Activated CD4-positive, alpha-beta memory T cell treated with anti-CD3 and anti-CD28 coated beads for 36 hours (primary cell): ENCODE data around the gene LMBRD2. TPM values are rescaled to one million over a fixed set of nuclear protein-coding genes. Genes with fewer than 3 reads are reported as not detected.

Experiments used
- CTCF ChIA-PET: fragments of 350-600 bp; sonication (Branson Sonifier 250); formaldehyde crosslinking; loops from one replicate; lab custom pipeline; 2021; ENCODE audit warnings: antibody characterized with exemption, inconsistent platforms; lab: Charles Lee
- POLR2A ChIA-PET: fragments of 350-600 bp; sonication (Branson Sonifier 250); formaldehyde crosslinking; loops from one replicate; lab custom pipeline; 2021; ENCODE audit warnings: antibody characterized with exemption; lab: Charles Lee
- DNase-seq: peaks from one replicate; pipeline ENCODE4 v3.0.0-alpha.2; 2020
- H3K27ac Mint-ChIP-seq: one replicate; pipeline ENCODE4 v1.8.0; 2021; ENCODE audit warnings: mixed read lengths
- H3K27me3 Mint-ChIP-seq: one replicate; pipeline ENCODE4 v1.8.0; 2021; ENCODE audit warnings: mixed read lengths
- H3K36me3 Mint-ChIP-seq: one replicate; pipeline ENCODE4 v1.8.0; 2021; ENCODE audit warnings: mixed read lengths
- H3K4me1 Mint-ChIP-seq: one replicate; pipeline ENCODE4 v1.8.0; 2021; ENCODE audit warnings: low read depth, mixed read lengths
- H3K4me3 Mint-ChIP-seq: one replicate; pipeline ENCODE4 v1.8.0; 2021; ENCODE audit warnings: mild to moderate bottlenecking, mixed read lengths
- H3K9me3 Mint-ChIP-seq: one replicate; pipeline ENCODE4 v1.8.0; 2021; ENCODE audit warnings: mixed read lengths
- intact Hi-C: fragments of 100-400 bp; cut with micrococcal nuclease; formaldehyde crosslinking; loops from one replicate; pipeline ENCODE4 v1.15.1; 2023
- total RNA-seq, 2 experiments: library from RNA; stranded (reverse); gene quantifications; one replicate each; pipeline ENCODE4 v1.2.3, GENCODE V29; 2021

The LMBRD2 gene
- total RNA-seq, 2 experiments from 2014 or later, result 8.1 to 10.0 TPM

- Mint-ChIP-seq H3K27ac (no peak overlapping the region), H3K27me3 (no peaks in the 10 kb centered on the region), H3K9me3 (no peaks in the 10 kb centered on the region), H3K36me3 (peaks cover 76% of the 10 kb centered on the region), H3K4me1 (peaks cover 48% of the 10 kb centered on the region), H3K4me3 (no peak overlapping the region)
- ChIA-PET POLR2A (no interaction called here), CTCF (interaction anchor here (0.5 kb wide), 1 partner anchor 532 kb away, joined by 3 read pairs; no protein-coding TSS in a partner anchor)
- intact Hi-C loops, result loop anchor here (10.0 kb wide), 2 partner anchors 303 to 537 kb away; partner anchors contain the start of gene IL7R
- DNase-seq, result no peak
These were observed 6.5 kb upstream of the LMBRD2 start for GRCh38 chr5:36158144-36158543.

DNA sequence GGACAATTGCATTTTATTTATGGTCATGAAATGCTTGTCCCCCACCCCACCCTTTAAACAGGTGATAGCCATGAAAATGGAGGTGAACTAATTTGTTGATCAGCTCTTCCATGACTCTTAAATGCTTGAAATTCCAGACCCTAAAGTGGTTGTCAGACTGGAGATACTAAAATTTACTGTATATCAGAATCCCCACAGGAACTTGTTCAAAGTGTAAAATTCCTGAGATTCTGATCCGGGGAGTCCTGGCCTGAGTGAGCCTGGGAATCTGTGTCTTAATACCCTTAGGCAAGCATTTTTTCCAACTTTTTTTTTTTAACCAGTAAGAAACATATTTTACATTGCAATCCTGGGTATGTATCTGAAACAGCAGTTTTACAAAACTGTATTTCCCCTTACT lies 4.9 kb upstream of the LMBRD2 start:
- intact Hi-C loops, result loop anchor here (10.0 kb wide), 2 partner anchors 302 to 538 kb away; partner anchors contain the start of gene IL7R
- CTCF ChIA-PET, result interaction anchor here (1.1 kb wide), 1 partner anchor 78 kb away, joined by 4 read pairs; no protein-coding TSS in a partner anchor
- peaks cover 48% of the 10 kb centered on the region for H3K4me1 Mint-ChIP-seq
- POLR2A ChIA-PET, result no interaction called here
- no peak overlapping the region for H3K4me3 Mint-ChIP-seq
- DNase-seq, result no peak
- H3K36me3 Mint-ChIP-seq, result peaks cover 70% of the 10 kb centered on the region
- no peak overlapping the region for H3K27ac Mint-ChIP-seq
- no peaks in the 10 kb centered on the region for H3K9me3 Mint-ChIP-seq
- H3K27me3 Mint-ChIP-seq, result no peaks in the 10 kb centered on the region

DNA sequence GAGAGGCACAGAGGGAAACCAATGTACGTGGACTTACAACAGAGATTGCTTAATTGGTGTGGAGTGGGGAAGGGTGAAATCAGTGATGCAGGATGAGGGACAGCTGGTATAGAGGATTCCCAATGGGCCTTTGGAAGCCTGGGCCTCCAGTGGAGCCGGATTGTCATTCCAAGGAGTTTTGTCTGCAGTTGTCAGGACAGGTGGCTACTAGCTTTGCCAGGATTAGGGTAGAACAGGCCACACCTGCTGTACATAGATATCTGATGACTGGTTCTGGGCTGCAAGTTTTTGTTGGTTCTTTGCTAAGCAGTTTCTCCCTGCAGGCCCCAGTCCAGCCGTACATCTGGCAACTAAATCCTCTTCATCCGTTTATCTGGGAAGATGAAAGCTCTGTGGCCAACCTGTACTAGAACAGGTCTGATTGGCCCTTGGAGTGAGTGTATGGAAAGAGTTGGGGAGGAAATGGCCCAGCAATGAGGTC lies 4.5 kb upstream of the LMBRD2 start:
- no peak overlapping the region for H3K27ac Mint-ChIP-seq
- POLR2A ChIA-PET, result interaction anchor here (0.7 kb wide), 1 partner anchor 719 kb away, joined by 3 read pairs; no protein-coding TSS in a partner anchor
- CTCF ChIA-PET, result interaction anchor here (1.1 kb wide), 1 partner anchor 77 kb away, joined by 4 read pairs; no protein-coding TSS in a partner anchor

DNA sequence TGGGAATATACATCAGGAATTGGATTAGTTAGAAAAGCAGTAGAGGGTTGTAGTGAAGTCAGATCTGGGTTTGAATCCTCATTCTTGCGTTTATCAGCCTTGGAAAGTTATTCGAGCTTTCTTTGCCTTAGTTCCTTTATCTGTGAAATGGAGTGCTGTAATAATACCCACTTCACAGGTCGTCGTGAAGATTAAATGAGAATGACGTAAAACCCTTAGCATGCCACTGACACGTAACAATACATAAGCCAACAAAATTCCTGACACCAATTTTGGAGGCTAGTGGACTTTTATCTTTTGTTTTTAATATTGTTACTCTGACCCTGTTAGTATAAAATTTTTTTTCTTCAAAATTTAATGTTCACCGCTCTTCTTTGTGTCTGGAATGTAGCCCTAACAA lies 3.6 kb upstream of the LMBRD2 start:
- POLR2A ChIA-PET, result no interaction called here
- Mint-ChIP-seq H3K27ac (no peak overlapping the region), H3K9me3 (no peaks in the 10 kb centered on the region), H3K4me3 (no peak overlapping the region), H3K27me3 (no peaks in the 10 kb centered on the region), H3K4me1 (peaks cover 48% of the 10 kb centered on the region), H3K36me3 (peaks cover 65% of the 10 kb centered on the region)
- CTCF ChIA-PET, result no interaction called here
- intact Hi-C loops, result loop anchor here (10.0 kb wide), 2 partner anchors 300 to 540 kb away; partner anchors contain the start of gene IL7R
- DNase-seq, result no peak

More for the DNA sequence above, 4.5 kb upstream of the LMBRD2 start:
- H3K9me3 Mint-ChIP-seq, result no peaks in the 10 kb centered on the region
- DNase-seq, result no peak
- H3K27me3 Mint-ChIP-seq, result no peaks in the 10 kb centered on the region
- no peak overlapping the region for H3K4me3 Mint-ChIP-seq
- peaks cover 66% of the 10 kb centered on the region for H3K36me3 Mint-ChIP-seq
- peaks cover 44% of the 10 kb centered on the region for H3K4me1 Mint-ChIP-seq
- intact Hi-C loops, result loop anchor here (10.0 kb wide), 2 partner anchors 301 to 539 kb away; partner anchors contain the start of gene IL7R

GRCh38 chr5:36153726-36154125 lies 2.0 kb upstream of the LMBRD2 start:
- intact Hi-C loops, result loop anchor here (5.0 to 10.0 kb wide), 3 partner anchors 299 to 541 kb away; partner anchors contain the start of genes IL7R and SLC1A3

DNA sequence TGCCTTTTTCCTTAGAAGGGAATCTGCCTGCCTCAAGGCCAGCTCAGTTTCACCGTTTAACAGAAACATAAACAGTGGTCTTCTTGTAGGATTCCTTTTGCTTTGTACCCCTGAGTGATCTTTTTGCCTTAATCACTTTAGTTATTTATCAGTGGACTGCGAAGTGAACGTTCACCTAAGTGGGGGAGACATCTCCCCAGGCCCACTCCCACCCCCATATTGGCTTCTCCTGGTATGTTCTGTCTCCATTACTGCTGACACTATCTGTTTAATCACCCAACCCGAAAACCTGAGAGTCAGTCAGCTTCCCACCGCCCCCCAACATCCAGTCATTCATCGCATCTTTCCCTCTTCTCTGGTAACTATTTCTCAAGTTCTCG lies 1.6 kb upstream of the LMBRD2 start:
- peaks cover 52% of the 10 kb centered on the region for H3K36me3 Mint-ChIP-seq
- intact Hi-C loops, result loop anchor here (5.0 to 10.0 kb wide), 3 partner anchors 298 to 542 kb away; partner anchors contain the start of genes IL7R and SLC1A3
- ChIA-PET POLR2A (interaction anchor here (3.3 kb wide), 1 partner anchor 88 kb away, joined by 34 read pairs; the partner anchor contains the start of gene NADK2), CTCF (interaction anchor here (2.2 kb wide), 1 partner anchor 89 kb away, joined by 7 read pairs; the partner anchor contains the start of gene NADK2)
- DNase-seq, result no peak
- no peak overlapping the region for H3K27ac Mint-ChIP-seq
- H3K27me3 Mint-ChIP-seq, result no peaks in the 10 kb centered on the region
- H3K9me3 Mint-ChIP-seq, result no peaks in the 10 kb centered on the region
- H3K4me3 Mint-ChIP-seq, result peak overlapping the region; percentile 65
- H3K4me1 Mint-ChIP-seq, result peaks cover 61% of the 10 kb centered on the region

More at GRCh38 chr5:36153726-36154125, 2.0 kb upstream of the LMBRD2 start:
- no peaks in the 10 kb centered on the region for H3K27me3 Mint-ChIP-seq
- DNase-seq, result no peak
- ChIA-PET POLR2A (no interaction called here), CTCF (interaction anchor here (2.2 kb wide), 1 partner anchor 88 kb away, joined by 7 read pairs; the partner anchor contains the start of gene NADK2)
- H3K27ac Mint-ChIP-seq, result no peak overlapping the region
- peaks cover 56% of the 10 kb centered on the region for H3K36me3 Mint-ChIP-seq
- H3K9me3 Mint-ChIP-seq, result no peaks in the 10 kb centered on the region
- peaks cover 60% of the 10 kb centered on the region for H3K4me1 Mint-ChIP-seq
- peak overlapping the region; percentile 65 for H3K4me3 Mint-ChIP-seq

GRCh38 chr5:36152324-36153297 lies 924 bp upstream of the LMBRD2 start:
- H3K36me3 Mint-ChIP-seq, result peaks cover 49% of the 10 kb centered on the region
- H3K27me3 Mint-ChIP-seq, result no peaks in the 10 kb centered on the region
- ChIA-PET CTCF (interaction anchor here (0.8 to 2.2 kb wide), 3 partner anchors 74 to 90 kb away, joined by 3 to 7 read pairs (median 7); partner anchors contain the start of gene NADK2), POLR2A (interaction anchor here (0.7 to 3.3 kb wide), 5 partner anchors 11 to 1223 kb away, joined by 3 to 34 read pairs (median 3); partner anchors contain the start of genes DNAJC21 and NADK2)
- H3K4me1 Mint-ChIP-seq, result peaks cover 64% of the 10 kb centered on the region
- H3K4me3 Mint-ChIP-seq, result peak overlapping the region; percentile 95
- peak overlapping the region; percentile 84 for H3K27ac Mint-ChIP-seq
- intact Hi-C loops, result loop anchor here (5.0 to 10.0 kb wide), 3 partner anchors 298 to 542 kb away; partner anchors contain the start of genes IL7R and SLC1A3
- H3K9me3 Mint-ChIP-seq, result no peaks in the 10 kb centered on the region
- no peak for DNase-seq

- H3K27ac Mint-ChIP-seq, result peak overlapping the region; percentile 84
- POLR2A ChIA-PET, result interaction anchor here (0.8 to 3.3 kb wide), 4 partner anchors 11 to 1221 kb away, joined by 3 to 34 read pairs (median 5); partner anchors contain the start of genes DNAJC21 and NADK2
- peaks cover 59% of the 10 kb centered on the region for H3K4me1 Mint-ChIP-seq
These were observed 832 bp downstream of the LMBRD2 start for GRCh38 chr5:36150676-36151433.

DNA sequence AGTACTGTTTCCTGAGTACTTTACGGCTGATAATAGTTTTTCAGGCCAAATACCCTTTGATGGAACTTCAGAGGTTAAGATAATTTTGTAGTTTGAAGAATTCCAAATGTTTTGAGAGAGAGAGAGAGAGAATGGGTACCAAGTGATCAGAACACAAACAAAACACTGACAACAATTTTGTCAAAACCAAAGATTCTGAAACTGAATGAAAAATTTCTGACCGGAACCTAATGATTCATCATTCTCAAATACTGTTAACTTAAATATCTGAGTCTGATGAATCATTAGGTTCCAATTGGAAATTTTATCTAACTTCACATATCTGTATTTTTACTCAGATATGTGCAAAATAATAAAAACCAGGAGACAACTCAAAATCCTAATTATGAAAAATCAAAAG lies 4.0 kb downstream of the LMBRD2 start:
- Mint-ChIP-seq H3K36me3 (peaks cover 11% of the 10 kb centered on the region), H3K27ac (no peak overlapping the region), H3K4me3 (no peak overlapping the region), H3K9me3 (no peaks in the 10 kb centered on the region), H3K27me3 (no peaks in the 10 kb centered on the region), H3K4me1 (peaks cover 36% of the 10 kb centered on the region)
- intact Hi-C loops, result no loop called here
- ChIA-PET CTCF (no interaction called here), POLR2A (no interaction called here)
- DNase-seq, result no peak

More at GRCh38 chr5:36150676-36151433, 832 bp downstream of the LMBRD2 start:
- H3K27me3 Mint-ChIP-seq, result no peaks in the 10 kb centered on the region
- intact Hi-C loops, result loop anchor here (1.0 to 10.0 kb wide), 8 partner anchors 72 to 1222 kb away; partner anchors contain the start of genes DNAJC21, IL7R, NIPBL and NUP155
- peak overlapping the region; percentile 95 for H3K4me3 Mint-ChIP-seq
- peak; percentile 77 for DNase-seq
- H3K9me3 Mint-ChIP-seq, result no peaks in the 10 kb centered on the region
- H3K36me3 Mint-ChIP-seq, result peaks cover 33% of the 10 kb centered on the region
- CTCF ChIA-PET, result interaction anchor here (0.6 to 1.6 kb wide), 4 partner anchors 72 to 580 kb away, joined by 3 to 11 read pairs (median 8); partner anchors contain the start of gene NADK2

DNA sequence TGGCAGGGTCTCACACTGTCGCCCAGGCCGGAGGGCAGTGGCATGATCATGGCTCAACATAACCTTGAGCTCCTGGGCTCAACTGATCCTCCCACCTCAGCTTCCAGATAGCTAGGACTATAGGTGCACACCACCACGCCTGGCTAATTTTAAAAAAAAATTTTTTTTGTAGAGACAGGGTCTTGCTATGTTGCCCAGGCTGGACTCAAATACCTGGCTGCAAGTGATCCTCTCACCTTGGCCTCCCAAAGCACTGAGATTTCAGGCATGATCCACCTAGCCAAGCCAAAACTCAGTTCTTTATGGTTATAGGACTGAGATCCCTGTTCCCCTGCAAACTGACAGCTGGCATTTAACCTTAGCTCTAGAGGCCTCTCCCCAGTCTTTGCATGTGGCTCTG lies 5.3 kb downstream of the LMBRD2 start:
- H3K36me3 Mint-ChIP-seq, result peaks cover 3% of the 10 kb centered on the region
- POLR2A ChIA-PET, result no interaction called here
- H3K4me3 Mint-ChIP-seq, result no peak overlapping the region
- H3K27me3 Mint-ChIP-seq, result no peaks in the 10 kb centered on the region
- no peak overlapping the region for H3K27ac Mint-ChIP-seq
- CTCF ChIA-PET, result no interaction called here
- no peaks in the 10 kb centered on the region for H3K9me3 Mint-ChIP-seq
- peaks cover 35% of the 10 kb centered on the region for H3K4me1 Mint-ChIP-seq
- intact Hi-C loops, result no loop called here
- DNase-seq, result no peak

DNA sequence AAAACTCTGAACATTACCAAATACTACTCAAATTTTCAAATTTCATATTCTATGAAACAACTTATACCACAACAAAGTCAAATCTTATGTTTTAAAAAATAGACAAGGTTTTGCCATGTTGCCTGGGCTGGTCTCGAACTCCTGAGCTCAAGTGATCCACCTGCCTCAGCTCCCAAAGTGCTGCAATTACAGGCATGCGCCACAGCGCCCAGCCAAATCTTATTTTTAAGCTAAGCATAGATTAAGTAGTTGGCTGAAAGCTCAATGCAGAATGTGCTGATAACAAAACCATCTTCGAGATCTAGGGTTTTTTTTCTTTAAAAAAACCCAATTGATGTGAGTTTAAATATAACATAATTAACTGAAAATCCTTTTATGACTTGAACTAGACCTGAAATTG lies 6.4 kb downstream of the LMBRD2 start:
- H3K9me3 Mint-ChIP-seq, result peaks cover 3% of the 10 kb centered on the region
- H3K36me3 Mint-ChIP-seq, result peaks cover 12% of the 10 kb centered on the region
- no peak overlapping the region for H3K27ac Mint-ChIP-seq
- POLR2A ChIA-PET, result no interaction called here
- H3K4me1 Mint-ChIP-seq, result peaks cover 29% of the 10 kb centered on the region
- no peaks in the 10 kb centered on the region for H3K27me3 Mint-ChIP-seq
- CTCF ChIA-PET, result no interaction called here
- no peak for DNase-seq
- intact Hi-C loops, result no loop called here
- H3K4me3 Mint-ChIP-seq, result no peak overlapping the region
